Esophagus muscularis mucosa (tissue), 3 donors: ENCODE data around the gene TEX54.

ENCODE experiments used
- CTCF ChIP-seq, 3 experiments: fragments of 200-600 bp in 2 of 3; fragments of 450-650 bp in 1 of 3; sonication (generic) in 2 of 3; IDR thresholded peaks; one replicate each; pipeline ENCODE4 v1.5.1; 2017 to 2019; ENCODE audit warnings: antibody characterized with exemption in 3 of 3, mild to moderate bottlenecking in 2 of 3, moderate library complexity in 1 of 3
- POLR2A ChIP-seq: fragments of 450-650 bp; IDR thresholded peaks from one replicate; pipeline ENCODE4 v1.6.1; 2017; ENCODE audit warnings: antibody characterized with exemption, moderate library complexity, mild to moderate bottlenecking, low read depth
- POLR2AphosphoS5 ChIP-seq, 2 donors: sonication (generic); formaldehyde crosslinking; IDR thresholded peaks; one replicate each; pipeline ENCODE4 v1.6.1; 2017; ENCODE audit warnings: antibody characterized with exemption in 2 of 2

GRCh38 chr11:62788991-62789390 is 43.6 kb downstream of the TEX54 start:
- no peak for TF ChIP-seq CTCF (IDR thresholded peaks at IDR 0.05)
- no peak for TF ChIP-seq POLR2A
- no peak for TF ChIP-seq POLR2AphosphoS5 (IDR thresholded peaks at IDR 0.05)
